AG09319 (cell line): Measurements from ENCODE around the gene TSPAN4.
A peak's percentile ranks its signal among the peaks of the same experiment; 100 is the strongest.

Experiments
- DNase-seq: peaks from one replicate; pipeline ENCODE4 v3.0.0-alpha.2; 2010; ENCODE audit warnings: low read depth; ENCODE audit errors: extremely low read depth
- CTCF ChIP-seq: IDR thresholded peaks from 2 replicates; pipeline ENCODE4 v1.5.1; 2011; ENCODE audit warnings: low read depth, mild to moderate bottlenecking, inconsistent platforms, low read length, moderate library complexity

The TSPAN4 gene

GRCh38 chr11:839280-839623 is 3.4 kb upstream of the TSPAN4 start:
- no peak for DNase-seq
- TF ChIP-seq CTCF: no peak

- DNase-seq: no peak
- peak; percentile 21 for TF ChIP-seq CTCF
These were observed 2.6 kb upstream of the TSPAN4 start for GRCh38 chr11:839875-840617.

- TF ChIP-seq CTCF: no peak
- DNase-seq: no peak
These were observed 677 bp upstream of the TSPAN4 start for GRCh38 chr11:841981-842369.

GRCh38 chr11:843086-843734 is 558 bp downstream of the TSPAN4 start:
- TF ChIP-seq CTCF: no peak
- no peak for DNase-seq

- TF ChIP-seq CTCF: no peak
- peak; percentile 92 for DNase-seq
These were observed 1.4 kb downstream of the TSPAN4 start for GRCh38 chr11:843818-844692.

- TF ChIP-seq CTCF: no peak; the same call in 1 of the 2 replicates
- DNase-seq: peak; percentile 96
These were observed 2.3 kb downstream of the TSPAN4 start for GRCh38 chr11:844693-845644.
